Measurements from ENCODE around the gene OGFOD3.
"Not testable (repeated sequence)": the region's sequence is repeated elsewhere in the genome, so short reads cannot be mapped to it uniquely, and the experiment has no call there.

DNA sequence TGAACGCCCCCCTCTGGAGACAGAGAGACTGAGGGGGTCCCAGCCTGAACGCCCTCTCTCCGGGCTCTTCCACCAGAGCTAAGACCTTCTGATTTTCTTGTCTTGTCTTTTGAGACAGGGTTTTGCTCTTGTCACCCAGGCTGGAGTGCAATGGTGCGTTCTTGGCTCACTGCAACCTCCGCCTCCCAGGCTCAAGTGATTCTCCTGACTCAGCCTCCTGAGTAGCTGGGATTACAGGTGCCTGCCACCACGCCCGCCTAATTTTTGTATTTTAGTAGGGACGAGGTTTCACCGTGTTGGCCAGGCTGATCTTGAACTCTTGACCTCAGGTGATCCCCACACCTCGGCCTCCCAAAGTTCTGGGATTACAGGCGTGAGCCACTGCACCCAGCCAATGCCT is 70.4 kb downstream of the OGFOD3 start:
- TF ChIP-seq, protein P1, sequence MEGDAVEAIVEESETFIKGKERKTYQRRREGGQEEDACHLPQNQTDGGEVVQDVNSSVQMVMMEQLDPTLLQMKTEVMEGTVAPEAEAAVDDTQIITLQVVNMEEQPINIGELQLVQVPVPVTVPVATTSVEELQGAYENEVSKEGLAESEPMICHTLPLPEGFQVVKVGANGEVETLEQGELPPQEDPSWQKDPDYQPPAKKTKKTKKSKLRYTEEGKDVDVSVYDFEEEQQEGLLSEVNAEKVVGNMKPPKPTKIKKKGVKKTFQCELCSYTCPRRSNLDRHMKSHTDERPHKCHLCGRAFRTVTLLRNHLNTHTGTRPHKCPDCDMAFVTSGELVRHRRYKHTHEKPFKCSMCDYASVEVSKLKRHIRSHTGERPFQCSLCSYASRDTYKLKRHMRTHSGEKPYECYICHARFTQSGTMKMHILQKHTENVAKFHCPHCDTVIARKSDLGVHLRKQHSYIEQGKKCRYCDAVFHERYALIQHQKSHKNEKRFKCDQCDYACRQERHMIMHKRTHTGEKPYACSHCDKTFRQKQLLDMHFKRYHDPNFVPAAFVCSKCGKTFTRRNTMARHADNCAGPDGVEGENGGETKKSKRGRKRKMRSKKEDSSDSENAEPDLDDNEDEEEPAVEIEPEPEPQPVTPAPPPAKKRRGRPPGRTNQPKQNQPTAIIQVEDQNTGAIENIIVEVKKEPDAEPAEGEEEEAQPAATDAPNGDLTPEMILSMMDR (IDR thresholded peaks at IDR 0.05): not testable (repeated sequence)
- TF ChIP-seq EZH2 (IDR thresholded peaks at IDR 0.05; ENCODE audit: borderline replicate concordance, insufficient read depth, low read depth, low read length, poor library complexity, severe bottlenecking): not testable (repeated sequence)
